Stimulated activated naive CD8-positive, alpha-beta T cell treated with anti-CD3 and anti-CD28 coated beads, Interleukin-15, amount 100 ng/mL, for 72 hours (primary cell): ENCODE results near the gene PPP3R1.

Source experiments
- ATAC-seq: fragments of 150-1000 bp; cut with Tn5 transposase; 2 replicates; pipeline ENCODE4 v1.10.0; 2021; ENCODE audit warnings: mild to moderate bottlenecking, moderate library complexity
- DNase-seq, 2 donors: peaks; one replicate each; pipeline ENCODE4 v3.0.0; 2021 to 2022
- H3K27ac Mint-ChIP-seq, 2 donors: one replicate each; pipeline ENCODE4 v1.8.0; 2022; ENCODE audit warnings: mild to moderate bottlenecking in 2 of 2, mixed read lengths in 2 of 2, moderate library complexity in 2 of 2
- H3K27me3 Mint-ChIP-seq: one replicate; pipeline ENCODE4 v1.8.0; 2022; ENCODE audit warnings: mixed read lengths
- H3K4me1 Mint-ChIP-seq: one replicate; pipeline ENCODE4 v1.8.0; 2022; ENCODE audit warnings: mild to moderate bottlenecking, mixed read lengths
- H3K4me3 Mint-ChIP-seq, 2 donors: one replicate each; pipeline ENCODE4 v1.8.0; 2022; ENCODE audit warnings: mild to moderate bottlenecking in 2 of 2, mixed read lengths in 2 of 2, moderate library complexity in 1 of 2
- H3K9me3 Mint-ChIP-seq, 2 donors: one replicate each; pipeline ENCODE4 v1.8.0; 2022; ENCODE audit warnings: mixed read lengths in 2 of 2

The PPP3R1 gene

GRCh38 chr2:68226794-68227193, 25.5 kb downstream of the PPP3R1 start:
- ATAC-seq (no peak), DNase-seq (no peak)
- H3K4me3 Mint-ChIP-seq: no peak overlapping the region

GRCh38 chr2:68225119-68225632, 27.2 kb downstream of the PPP3R1 start:
- no peak overlapping the region for H3K27ac Mint-ChIP-seq
- no peak for DNase-seq
- no peaks in the 10 kb centered on the region for H3K9me3 Mint-ChIP-seq
- no peaks in the 10 kb centered on the region for H3K27me3 Mint-ChIP-seq
- H3K4me3 Mint-ChIP-seq: peak overlapping the region in 1 of 2 donors; percentile 3
- peak; percentile 60 for ATAC-seq
- peaks cover 83% of the 10 kb centered on the region for H3K4me1 Mint-ChIP-seq

More at GRCh38 chr2:68226794-68227193, 25.5 kb downstream of the PPP3R1 start:
- Mint-ChIP-seq H3K27me3 (no peaks in the 10 kb centered on the region), H3K27ac (no peak overlapping the region), H3K4me1 (peaks cover 83% of the 10 kb centered on the region), H3K9me3 (no peaks in the 10 kb centered on the region)

- no peak for DNase-seq
- H3K9me3 Mint-ChIP-seq: no peaks in the 10 kb centered on the region
- H3K27me3 Mint-ChIP-seq: no peaks in the 10 kb centered on the region
- ATAC-seq: no peak
- H3K27ac Mint-ChIP-seq: no peak overlapping the region
- no peak overlapping the region for H3K4me3 Mint-ChIP-seq
- peaks cover 83% of the 10 kb centered on the region for H3K4me1 Mint-ChIP-seq
Measured at GRCh38 chr2:68223419-68223818, 28.9 kb downstream of the PPP3R1 start.

GRCh38 chr2:68222287-68222686, 30.0 kb downstream of the PPP3R1 start:
- H3K4me3 Mint-ChIP-seq: no peak overlapping the region
- DNase-seq (no peak), ATAC-seq (no peak)
- peak overlapping the region in 1 of 2 donors; percentile 13 for H3K27ac Mint-ChIP-seq
- peaks cover 77% of the 10 kb centered on the region for H3K4me1 Mint-ChIP-seq
- H3K9me3 Mint-ChIP-seq: no peaks in the 10 kb centered on the region
- no peaks in the 10 kb centered on the region for H3K27me3 Mint-ChIP-seq

GRCh38 chr2:68218343-68218901, 33.9 kb downstream of the PPP3R1 start:
- Mint-ChIP-seq H3K9me3 (no peaks in the 10 kb centered on the region), H3K4me1 (peaks cover 74% of the 10 kb centered on the region), H3K4me3 (peak overlapping the region; percentile 0 to 10), H3K27ac (no peak overlapping the region), H3K27me3 (no peaks in the 10 kb centered on the region)
- DNase-seq (no peak), ATAC-seq (no peak)

- Mint-ChIP-seq H3K4me3 (no peak overlapping the region), H3K27me3 (no peaks in the 10 kb centered on the region), H3K4me1 (peaks cover 74% of the 10 kb centered on the region), H3K9me3 (no peaks in the 10 kb centered on the region), H3K27ac (no peak overlapping the region)
- DNase-seq (no peak), ATAC-seq (no peak)
Measured at GRCh38 chr2:68217729-68218128, 34.6 kb downstream of the PPP3R1 start.

- H3K27me3 Mint-ChIP-seq: no peaks in the 10 kb centered on the region
- H3K9me3 Mint-ChIP-seq: no peaks in the 10 kb centered on the region
- H3K4me3 Mint-ChIP-seq: no peak overlapping the region
- H3K27ac Mint-ChIP-seq: no peak overlapping the region
- peaks cover 67% of the 10 kb centered on the region for H3K4me1 Mint-ChIP-seq
- no peak for DNase-seq
- no peak for ATAC-seq
Measured at GRCh38 chr2:68216454-68217310, 35.6 kb downstream of the PPP3R1 start.

GRCh38 chr2:68214381-68214780, 38.0 kb downstream of the PPP3R1 start:
- no peaks in the 10 kb centered on the region for H3K27me3 Mint-ChIP-seq

GRCh38 chr2:68206793-68207192, 45.5 kb downstream of the PPP3R1 start:
- DNase-seq: no peak
- Mint-ChIP-seq H3K9me3 (no peaks in the 10 kb centered on the region), H3K27me3 (no peaks in the 10 kb centered on the region), H3K4me3 (no peak overlapping the region), H3K27ac (no peak overlapping the region), H3K4me1 (peaks cover 73% of the 10 kb centered on the region)
- ATAC-seq: no peak

More at GRCh38 chr2:68214381-68214780, 38.0 kb downstream of the PPP3R1 start:
- no peak overlapping the region for H3K4me3 Mint-ChIP-seq
- ATAC-seq (no peak), DNase-seq (no peak)
- no peaks in the 10 kb centered on the region for H3K9me3 Mint-ChIP-seq
- no peak overlapping the region for H3K27ac Mint-ChIP-seq
- H3K4me1 Mint-ChIP-seq: peaks cover 57% of the 10 kb centered on the region

GRCh38 chr2:68203587-68203986, 48.7 kb downstream of the PPP3R1 start:
- no peaks in the 10 kb centered on the region for H3K9me3 Mint-ChIP-seq
- ATAC-seq: peak; percentile 96
- DNase-seq: no peak
- H3K27ac Mint-ChIP-seq: peak overlapping the region; percentile 83 to 91
- H3K4me1 Mint-ChIP-seq: peaks cover 80% of the 10 kb centered on the region
- peak overlapping the region; percentile 62 to 69 for H3K4me3 Mint-ChIP-seq
- no peaks in the 10 kb centered on the region for H3K27me3 Mint-ChIP-seq

- no peak for DNase-seq
- peak overlapping the region in 1 of 2 donors; percentile 69 for H3K27ac Mint-ChIP-seq
- no peak overlapping the region for H3K4me3 Mint-ChIP-seq
- H3K9me3 Mint-ChIP-seq: no peaks in the 10 kb centered on the region
- peaks cover 70% of the 10 kb centered on the region for H3K4me1 Mint-ChIP-seq
- ATAC-seq: peak; percentile 15
- H3K27me3 Mint-ChIP-seq: no peaks in the 10 kb centered on the region
Measured at GRCh38 chr2:68200157-68200787, 52.1 kb downstream of the PPP3R1 start.

GRCh38 chr2:68196120-68196716, 56.1 kb downstream of the PPP3R1 start:
- DNase-seq: no peak
- H3K27ac Mint-ChIP-seq: no peak overlapping the region
- peaks cover 62% of the 10 kb centered on the region for H3K4me1 Mint-ChIP-seq
- H3K9me3 Mint-ChIP-seq: no peaks in the 10 kb centered on the region
- no peak overlapping the region for H3K4me3 Mint-ChIP-seq
- no peaks in the 10 kb centered on the region for H3K27me3 Mint-ChIP-seq
- ATAC-seq: no peak

GRCh38 chr2:68195096-68195495, 57.2 kb downstream of the PPP3R1 start:
- ATAC-seq (no peak), DNase-seq (no peak)
- Mint-ChIP-seq H3K9me3 (no peaks in the 10 kb centered on the region), H3K27me3 (no peaks in the 10 kb centered on the region), H3K4me3 (no peak overlapping the region), H3K4me1 (peaks cover 61% of the 10 kb centered on the region), H3K27ac (no peak overlapping the region)

- no peak for ATAC-seq
- no peak overlapping the region for H3K27ac Mint-ChIP-seq
- H3K4me1 Mint-ChIP-seq: peaks cover 61% of the 10 kb centered on the region
Measured at GRCh38 chr2:68193787-68194372, 58.5 kb downstream of the PPP3R1 start.

GRCh38 chr2:68193144-68193543, 59.2 kb downstream of the PPP3R1 start:
- no peak overlapping the region for H3K4me3 Mint-ChIP-seq
- ATAC-seq (peak; percentile 39), DNase-seq (no peak)
- H3K9me3 Mint-ChIP-seq: no peaks in the 10 kb centered on the region
- no peaks in the 10 kb centered on the region for H3K27me3 Mint-ChIP-seq
- peaks cover 61% of the 10 kb centered on the region for H3K4me1 Mint-ChIP-seq
- peak overlapping the region in 1 of 2 donors; percentile 42 for H3K27ac Mint-ChIP-seq

More at GRCh38 chr2:68193787-68194372, 58.5 kb downstream of the PPP3R1 start:
- no peaks in the 10 kb centered on the region for H3K27me3 Mint-ChIP-seq
- H3K9me3 Mint-ChIP-seq: no peaks in the 10 kb centered on the region
- H3K4me3 Mint-ChIP-seq: no peak overlapping the region
- DNase-seq: no peak
